22Rv1 (cell line): ENCODE results near the gene CSRP1.

Experiments
- ZFX ChIP-seq: fragments of 450-650 bp; IDR thresholded peaks from 2 replicates; pipeline ENCODE4 v1.6.1; 2017; ENCODE audit warnings: antibody characterized with exemption, borderline replicate concordance
- TF ChIP-seq, protein P1 (sequence below): fragments of 450-650 bp; IDR thresholded peaks from 2 replicates; pipeline ENCODE4 v1.5.1; 2017; ENCODE audit warnings: mild to moderate bottlenecking

GRCh38 chr1:201542309-201543035 is 35.5 kb upstream of the CSRP1 start:
- TF ChIP-seq, protein P1, sequence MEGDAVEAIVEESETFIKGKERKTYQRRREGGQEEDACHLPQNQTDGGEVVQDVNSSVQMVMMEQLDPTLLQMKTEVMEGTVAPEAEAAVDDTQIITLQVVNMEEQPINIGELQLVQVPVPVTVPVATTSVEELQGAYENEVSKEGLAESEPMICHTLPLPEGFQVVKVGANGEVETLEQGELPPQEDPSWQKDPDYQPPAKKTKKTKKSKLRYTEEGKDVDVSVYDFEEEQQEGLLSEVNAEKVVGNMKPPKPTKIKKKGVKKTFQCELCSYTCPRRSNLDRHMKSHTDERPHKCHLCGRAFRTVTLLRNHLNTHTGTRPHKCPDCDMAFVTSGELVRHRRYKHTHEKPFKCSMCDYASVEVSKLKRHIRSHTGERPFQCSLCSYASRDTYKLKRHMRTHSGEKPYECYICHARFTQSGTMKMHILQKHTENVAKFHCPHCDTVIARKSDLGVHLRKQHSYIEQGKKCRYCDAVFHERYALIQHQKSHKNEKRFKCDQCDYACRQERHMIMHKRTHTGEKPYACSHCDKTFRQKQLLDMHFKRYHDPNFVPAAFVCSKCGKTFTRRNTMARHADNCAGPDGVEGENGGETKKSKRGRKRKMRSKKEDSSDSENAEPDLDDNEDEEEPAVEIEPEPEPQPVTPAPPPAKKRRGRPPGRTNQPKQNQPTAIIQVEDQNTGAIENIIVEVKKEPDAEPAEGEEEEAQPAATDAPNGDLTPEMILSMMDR, result no peak
- no peak for TF ChIP-seq ZFX
